Measurements from ENCODE around the gene SDS. TPM values are rescaled to one million over a fixed set of nuclear protein-coding genes. Genes with fewer than 3 reads are reported as not detected.

The SDS gene
- total and polyA plus RNA-seq, 2 experiments from 2014 or later, result 0.57 TPM; not detected in 1

GRCh38 chr12:113405694-113406093 lies 2.0 kb upstream of the SDS start:
- Histone ChIP-seq H3F3A (replicated peaks; ENCODE audit: low read depth) (no peaks in the 10 kb centered on the region), H3K36me3 (ENCODE audit: insufficient read depth) (no peaks in the 10 kb centered on the region), H4K20me1 (replicated peaks; ENCODE audit: insufficient read depth) (no peaks in the 10 kb centered on the region), H3K4me1 (ENCODE audit: insufficient read depth) (peaks cover 25% of the 10 kb centered on the region), H3K4me2 (0 out of 2 replicates have a peak overlapping the region, but pooled peaks have one; percentile 46), H3K4me3 (no peak overlapping the region), H3K27ac (ENCODE audit: low read depth) (no peak overlapping the region), H3K9me2 (ENCODE audit: insufficient read depth) (no peaks in the 10 kb centered on the region), H3K27me3 (ENCODE audit: insufficient read depth) (no peaks in the 10 kb centered on the region), H2AFZ (peak overlapping the region; percentile 78), H3K79me2 (replicated peaks; ENCODE audit: insufficient read depth) (no peaks in the 10 kb centered on the region)
- TF ChIP-seq ETS1 (IDR thresholded peaks at IDR 0.05) (no peak), JUNB (IDR thresholded peaks at IDR 0.05; ENCODE audit: unreplicated experiment) (no peak), EZH2 (IDR thresholded peaks at IDR 0.05; ENCODE audit: low read depth, unreplicated experiment) (no peak), ZNF462 (CRISPR knock-in tag; IDR thresholded peaks at IDR 0.05) (no peak), EZH2phosphoT487 (IDR thresholded peaks at IDR 0.05; ENCODE audit: unreplicated experiment) (no peak), ZNF331 (CRISPR knock-in tag; IDR thresholded peaks at IDR 0.05; ENCODE audit: low read depth) (no peak), CREB1 (CRISPR knock-in tag; IDR thresholded peaks at IDR 0.05; ENCODE audit: low read depth) (no peak), ZNF114 (CRISPR knock-in tag; IDR thresholded peaks at IDR 0.05) (no peak), REST (IDR thresholded peaks at IDR 0.05; ENCODE audit: unreplicated experiment) (no peak), STAT1 (IDR thresholded peaks at IDR 0.05; ENCODE audit: unreplicated experiment) (no peak), POLR2AphosphoS5 (IDR thresholded peaks at IDR 0.05; ENCODE audit: low read depth) (no peak), CTCF (conservative IDR thresholded peaks at IDR 0.05; ENCODE audit: low read depth in 2 of 2) (no peak)
- Mint-ChIP-seq H3K27me3 (ENCODE audit: insufficient read depth, low read depth, poor library complexity) (peaks cover 2% of the 10 kb centered on the region), H3K9me3 (no peaks in the 10 kb centered on the region), H3K4me3 (no peak overlapping the region), H3K27ac (no peak overlapping the region), H3K36me3 (ENCODE audit: low read depth) (no peaks in the 10 kb centered on the region), H3K4me1 (peaks cover 22% of the 10 kb centered on the region)
- ATAC-seq (peak; percentile 56), DNase-seq (ENCODE audit: low spot score) (peak; percentile 35)

All from GM23338 (cell line).